Measurements from ENCODE around the gene SIRPA.

DNA sequence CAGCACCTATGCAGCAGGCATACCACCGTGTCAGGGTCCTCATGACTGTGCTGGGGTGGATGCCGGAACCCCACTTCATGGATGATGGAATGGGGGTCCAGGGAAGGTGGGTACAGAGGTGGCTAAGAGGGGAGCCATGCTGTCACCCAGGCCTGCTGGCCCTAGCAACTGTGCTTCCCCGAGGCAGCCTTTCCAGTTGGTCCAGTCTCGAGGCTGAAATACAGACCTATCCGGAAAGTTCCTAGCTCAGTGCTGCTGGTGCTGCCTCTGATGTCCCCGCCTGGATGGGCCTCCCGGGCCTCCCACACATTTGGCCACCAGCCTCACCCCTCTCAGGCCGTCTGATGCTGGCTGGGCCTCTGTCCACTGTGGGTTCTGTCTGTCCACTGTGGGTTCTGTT lies 17.4 kb downstream of the SIRPA start:
- TF ChIP-seq, protein P1, sequence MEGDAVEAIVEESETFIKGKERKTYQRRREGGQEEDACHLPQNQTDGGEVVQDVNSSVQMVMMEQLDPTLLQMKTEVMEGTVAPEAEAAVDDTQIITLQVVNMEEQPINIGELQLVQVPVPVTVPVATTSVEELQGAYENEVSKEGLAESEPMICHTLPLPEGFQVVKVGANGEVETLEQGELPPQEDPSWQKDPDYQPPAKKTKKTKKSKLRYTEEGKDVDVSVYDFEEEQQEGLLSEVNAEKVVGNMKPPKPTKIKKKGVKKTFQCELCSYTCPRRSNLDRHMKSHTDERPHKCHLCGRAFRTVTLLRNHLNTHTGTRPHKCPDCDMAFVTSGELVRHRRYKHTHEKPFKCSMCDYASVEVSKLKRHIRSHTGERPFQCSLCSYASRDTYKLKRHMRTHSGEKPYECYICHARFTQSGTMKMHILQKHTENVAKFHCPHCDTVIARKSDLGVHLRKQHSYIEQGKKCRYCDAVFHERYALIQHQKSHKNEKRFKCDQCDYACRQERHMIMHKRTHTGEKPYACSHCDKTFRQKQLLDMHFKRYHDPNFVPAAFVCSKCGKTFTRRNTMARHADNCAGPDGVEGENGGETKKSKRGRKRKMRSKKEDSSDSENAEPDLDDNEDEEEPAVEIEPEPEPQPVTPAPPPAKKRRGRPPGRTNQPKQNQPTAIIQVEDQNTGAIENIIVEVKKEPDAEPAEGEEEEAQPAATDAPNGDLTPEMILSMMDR (IDR thresholded peaks at IDR 0.05; ENCODE audit: low read depth, low read length, poor library complexity, severe bottlenecking), result no peak
- no peak for TF ChIP-seq EZH2phosphoT487 (IDR thresholded peaks at IDR 0.05; ENCODE audit: borderline replicate concordance, low read length)
